DND-41 (cell line): ENCODE measurements around the gene TTC28.

Experiments
- ATAC-seq: fragments of 200-7000 bp; cut with Tn5 transposase; 3 replicates; pipeline ENCODE4 v1.9.1; 2021; ENCODE audit warnings: low read depth; ENCODE audit not compliant: insufficient read depth
- DNase-seq: peaks from one replicate; pipeline ENCODE4 v3.0.0-alpha.2; 2020
- H2AFZ ChIP-seq: 2 replicates; pipeline ENCODE4 v1.6.0; 2012; ENCODE audit warnings: low read depth, low read length
- H3K27ac ChIP-seq: 2 replicates; pipeline ENCODE4 v1.5.1; 2012; ENCODE audit warnings: low read length, inconsistent platforms
- H3K27me3 ChIP-seq: fragments of 200-600 bp; sonication (generic); 2 replicates; pipeline ENCODE4 v1.6.0; 2012; ENCODE audit warnings: low read length, mild to moderate bottlenecking, inconsistent platforms; ENCODE audit not compliant: insufficient read depth, poor library complexity
- H3K36me3 ChIP-seq: 2 replicates; pipeline ENCODE4 v1.5.1; 2012; ENCODE audit warnings: low read length, inconsistent platforms; ENCODE audit not compliant: insufficient read depth
- H3K4me1 ChIP-seq: 2 replicates; pipeline ENCODE4 v1.5.1; 2012; ENCODE audit warnings: mild to moderate bottlenecking, low read length; ENCODE audit not compliant: insufficient read depth
- H3K4me2 ChIP-seq: 2 replicates; pipeline ENCODE4 v1.6.0; 2012; ENCODE audit warnings: mild to moderate bottlenecking, moderate library complexity, low read length, inconsistent platforms; ENCODE audit not compliant: insufficient read depth
- H3K4me3 ChIP-seq, 2 experiments: fragments of 200-600 bp in 1 of 2; shearing (Covaris generic) in 1 of 2; 2 replicates each; pipeline ENCODE4 v1.5.1; 2012 to 2016; ENCODE audit warnings: inconsistent platforms in 2 of 2, low read length in 2 of 2, mild to moderate bottlenecking in 2 of 2, low read depth in 1 of 2, moderate library complexity in 1 of 2
- H3K79me2 ChIP-seq: 2 replicates; pipeline ENCODE4 v1.6.0; 2012; ENCODE audit warnings: low read length, inconsistent platforms; ENCODE audit not compliant: insufficient read depth
- H3K9ac ChIP-seq: 2 replicates; pipeline ENCODE4 v1.6.0; 2012; ENCODE audit warnings: low read depth, mild to moderate bottlenecking, inconsistent platforms, low read length, moderate library complexity
- H3K9me3 ChIP-seq: 2 replicates; pipeline ENCODE4 v1.5.1; 2012; ENCODE audit warnings: low read length, moderate library complexity, mild to moderate bottlenecking, inconsistent platforms; ENCODE audit not compliant: insufficient read depth, severe bottlenecking
- H4K20me1 ChIP-seq: 2 replicates; pipeline ENCODE4 v1.6.0; 2012; ENCODE audit warnings: low read length; ENCODE audit not compliant: insufficient read depth
- CTCF ChIP-seq: IDR thresholded peaks from 2 replicates; pipeline ENCODE4 v1.5.1; 2012; ENCODE audit warnings: borderline replicate concordance, low read length, moderate library complexity, mild to moderate bottlenecking; ENCODE audit not compliant: poor library complexity, severe bottlenecking; ENCODE audit errors: extremely low read depth
- EZH2 ChIP-seq: IDR thresholded peaks from 3 replicates; pipeline ENCODE4 v1.6.1; 2012; ENCODE audit warnings: borderline replicate concordance, low read depth, mild to moderate bottlenecking, moderate library complexity, low read length, inconsistent platforms; ENCODE audit not compliant: severe bottlenecking

The TTC28 gene

GRCh38 chr22:28418008-28418407 is 261.6 kb downstream of the TTC28 start:
- Histone ChIP-seq H3K27me3 (no peaks in the 10 kb centered on the region), H3K36me3 (no peaks in the 10 kb centered on the region), H3K27ac (no peak overlapping the region), H4K20me1 (peaks cover 20% of the 10 kb centered on the region), H3K9ac (no peak overlapping the region), H2AFZ (no peak overlapping the region), H3K4me1 (no peaks in the 10 kb centered on the region), H3K4me2 (no peak overlapping the region), H3K79me2 (peaks cover 96% of the 10 kb centered on the region), H3K9me3 (no peaks in the 10 kb centered on the region), H3K4me3 (no peak overlapping the region)
- DNase-seq (no peak), ATAC-seq (no peak)
- TF ChIP-seq EZH2, result no peak
- TF ChIP-seq CTCF, result no peak

DNA sequence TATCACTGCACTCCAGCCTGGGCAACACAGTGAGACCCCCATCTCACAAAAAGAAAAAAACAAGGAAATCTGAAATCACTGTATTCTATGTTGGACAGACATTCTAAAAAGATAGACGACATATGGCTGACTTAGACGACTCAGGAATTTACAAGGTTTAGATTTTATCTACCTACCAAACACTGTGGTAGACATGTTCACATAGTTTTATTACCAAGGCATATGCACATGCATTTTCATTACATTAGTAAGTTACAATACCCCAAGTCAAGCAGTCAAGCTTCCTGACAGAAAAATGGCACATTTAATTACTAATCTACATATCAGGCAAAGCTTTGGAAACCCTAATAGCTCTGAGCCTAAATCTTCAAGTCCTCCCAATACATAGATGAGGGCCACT is 262.2 kb downstream of the TTC28 start:
- Histone ChIP-seq H3K79me2 (peaks cover 98% of the 10 kb centered on the region), H3K4me3 (no peak overlapping the region), H3K4me2 (no peak overlapping the region), H2AFZ (no peak overlapping the region), H3K9ac (no peak overlapping the region), H4K20me1 (peaks cover 23% of the 10 kb centered on the region), H3K27ac (no peak overlapping the region), H3K9me3 (no peaks in the 10 kb centered on the region), H3K4me1 (no peaks in the 10 kb centered on the region), H3K27me3 (no peaks in the 10 kb centered on the region), H3K36me3 (no peaks in the 10 kb centered on the region)
- DNase-seq (no peak), ATAC-seq (no peak)
- no peak for TF ChIP-seq CTCF
- no peak for TF ChIP-seq EZH2

DNA sequence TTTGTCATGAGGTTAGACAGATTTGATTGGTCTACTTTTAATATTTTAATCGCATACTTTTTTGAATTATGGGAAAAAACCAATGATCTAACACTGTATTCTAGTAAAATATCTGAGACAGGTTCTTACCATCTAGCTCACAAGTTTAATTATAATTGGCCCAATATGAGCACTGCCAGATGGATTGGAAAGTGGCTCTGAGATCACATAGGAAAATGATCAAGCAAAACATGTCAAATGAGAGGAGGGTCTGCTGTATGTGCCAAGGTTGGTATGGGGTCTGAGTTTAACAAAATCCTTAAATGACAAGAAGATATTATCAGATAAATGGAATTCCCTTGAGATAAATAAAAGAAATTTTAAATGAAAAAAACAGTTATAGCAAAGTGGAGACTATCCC is 264.7 kb downstream of the TTC28 start:
- Histone ChIP-seq H3K4me3 (no peak overlapping the region), H3K9me3 (no peaks in the 10 kb centered on the region), H3K79me2 (peaks cover 100% of the 10 kb centered on the region), H3K27me3 (no peaks in the 10 kb centered on the region), H3K4me1 (no peaks in the 10 kb centered on the region), H4K20me1 (peaks cover 34% of the 10 kb centered on the region), H3K27ac (no peak overlapping the region), H2AFZ (no peak overlapping the region), H3K9ac (no peak overlapping the region), H3K36me3 (no peaks in the 10 kb centered on the region), H3K4me2 (no peak overlapping the region)
- TF ChIP-seq CTCF (no peak), EZH2 (no peak)
- DNase-seq (no peak), ATAC-seq (no peak)
